ENCODE results near the gene TENM3.

GRCh38 chr4:182802621-182803020 lies 559.4 kb downstream of the TENM3 start:
- TF ChIP-seq PATZ1 (CRISPR knock-in tag; IDR thresholded peaks at IDR 0.05; ENCODE audit: borderline replicate concordance) (no peak), TCF4 (CRISPR knock-in tag; IDR thresholded peaks at IDR 0.05; ENCODE audit: borderline replicate concordance) (no peak), RARB (CRISPR knock-in tag; IDR thresholded peaks at IDR 0.05) (no peak), ZFP3 (CRISPR knock-in tag; IDR thresholded peaks at IDR 0.05) (no peak), CREB5 (CRISPR knock-in tag; IDR thresholded peaks at IDR 0.05; ENCODE audit: low read depth) (no peak), POU6F1 (CRISPR knock-in tag; IDR thresholded peaks at IDR 0.05; ENCODE audit: borderline replicate concordance, low read depth) (no peak)
